ENCODE data around the gene NPHP1. TPM values are rescaled to one million over a fixed set of nuclear protein-coding genes. Genes with fewer than 3 reads are reported as not detected.
"Not testable (repeated sequence)": the region's sequence is repeated elsewhere in the genome, so short reads cannot be mapped to it uniquely, and the experiment has no call there.

NPHP1 gene
- total and polyA plus RNA-seq, 2 donors (not counting 3 experiments of a cell fraction or from before 2014, with no cell fraction given) = 2.3 to 5.9 TPM

DNA sequence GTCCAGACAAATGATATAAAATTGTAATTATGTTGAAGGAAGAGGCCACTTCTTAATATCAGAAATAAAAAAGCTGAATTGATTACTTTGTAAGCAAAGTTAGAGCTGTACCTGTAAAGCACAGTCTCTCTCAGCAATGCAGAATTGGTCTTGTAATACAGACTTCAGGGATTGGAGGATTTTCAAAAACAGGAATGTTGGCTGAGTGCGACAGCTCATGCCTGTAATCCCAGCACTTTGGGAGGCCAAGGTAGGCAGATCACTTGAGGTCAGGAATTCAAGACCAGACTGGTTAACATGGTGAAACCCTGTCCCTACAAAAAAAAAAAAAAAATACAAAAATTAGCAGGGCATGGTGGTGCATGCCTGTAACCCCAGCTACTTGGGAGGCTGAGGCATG lies 17.8 kb upstream of the NPHP1 start:
- intact Hi-C loops (cut with micrococcal nuclease); FAIRE-seq: not testable (repeated sequence)

DNA sequence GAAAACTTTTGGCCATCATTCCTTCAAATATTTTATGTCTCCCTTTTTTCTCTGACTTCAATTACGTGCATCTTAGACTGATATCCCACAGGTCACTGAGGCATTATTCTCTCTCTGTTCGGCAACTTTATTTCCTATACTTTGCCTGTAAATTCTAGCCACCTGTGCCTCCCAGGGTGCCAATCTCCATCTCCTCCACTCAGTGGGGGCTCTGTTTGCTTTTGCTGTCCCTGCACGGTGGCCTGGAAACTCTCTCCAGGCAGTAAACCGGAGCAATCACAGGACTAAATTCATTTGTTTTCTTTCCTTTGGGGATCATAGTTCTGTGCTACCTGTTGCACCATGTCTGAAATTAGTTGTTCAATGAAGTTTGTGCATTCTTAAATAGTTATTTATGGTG lies 17.1 kb upstream of the NPHP1 start:
- H3K36me3 ChIP-seq (ENCODE audit: control insufficient read depth in 2 of 2, extremely low read depth in 1 of 2, insufficient read depth in 2 of 2, low read length in 2 of 2) = no peaks in the 10 kb centered on the region
- no peak overlapping the region for H3K4me2 ChIP-seq (ENCODE audit: insufficient read depth, low read length)
- ChIA-PET CTCF (no interaction called here), POLR2A (no interaction called here)
- no peaks in the 10 kb centered on the region for H4K20me1 ChIP-seq (replicated peaks; ENCODE audit: control insufficient read depth, extremely low read depth, insufficient read depth, low read length)
- no peak overlapping the region for H3K27ac ChIP-seq (ENCODE audit: insufficient read depth, low read depth, low read length)
- peaks cover 30 to 53% of the 10 kb centered on the region in 2 experiments for H3K27me3 ChIP-seq (ENCODE audit: control insufficient read depth in 2 of 2, insufficient read depth in 2 of 2, low read length in 2 of 2)
- no peaks in the 10 kb centered on the region for H3K9me1 ChIP-seq (replicated peaks; ENCODE audit: control insufficient read depth, extremely low read depth, insufficient read depth, low read length)
- no peaks in the 10 kb centered on the region for H3K4me1 ChIP-seq (ENCODE audit: control insufficient read depth, extremely low read depth, insufficient read depth, low read length)
- no TSS peak for BruUV-seq (replicated peaks)
- no peaks in the 10 kb centered on the region for H3K9me3 ChIP-seq (replicated peaks; ENCODE audit: control insufficient read depth, insufficient read depth, low read length)
- no peak overlapping the region for H3K9ac ChIP-seq (replicated peaks; ENCODE audit: extremely low read depth, insufficient read depth, low read length)
- H3K4me3 ChIP-seq (replicated peaks in 1 of 3; ENCODE audit: insufficient read depth in 1 of 3, low read depth in 1 of 3, low read length in 3 of 3) = no peak overlapping the region
- dilution Hi-C loops (cut with MboI; ENCODE audit: extremely low pct_ligation_motif_present, low sequenced_read_pairs) = no loop called here
- no peaks in the 10 kb centered on the region for H3K79me2 ChIP-seq (ENCODE audit: control insufficient read depth, insufficient read depth, low read length)
- TF ChIP-seq, protein P1, sequence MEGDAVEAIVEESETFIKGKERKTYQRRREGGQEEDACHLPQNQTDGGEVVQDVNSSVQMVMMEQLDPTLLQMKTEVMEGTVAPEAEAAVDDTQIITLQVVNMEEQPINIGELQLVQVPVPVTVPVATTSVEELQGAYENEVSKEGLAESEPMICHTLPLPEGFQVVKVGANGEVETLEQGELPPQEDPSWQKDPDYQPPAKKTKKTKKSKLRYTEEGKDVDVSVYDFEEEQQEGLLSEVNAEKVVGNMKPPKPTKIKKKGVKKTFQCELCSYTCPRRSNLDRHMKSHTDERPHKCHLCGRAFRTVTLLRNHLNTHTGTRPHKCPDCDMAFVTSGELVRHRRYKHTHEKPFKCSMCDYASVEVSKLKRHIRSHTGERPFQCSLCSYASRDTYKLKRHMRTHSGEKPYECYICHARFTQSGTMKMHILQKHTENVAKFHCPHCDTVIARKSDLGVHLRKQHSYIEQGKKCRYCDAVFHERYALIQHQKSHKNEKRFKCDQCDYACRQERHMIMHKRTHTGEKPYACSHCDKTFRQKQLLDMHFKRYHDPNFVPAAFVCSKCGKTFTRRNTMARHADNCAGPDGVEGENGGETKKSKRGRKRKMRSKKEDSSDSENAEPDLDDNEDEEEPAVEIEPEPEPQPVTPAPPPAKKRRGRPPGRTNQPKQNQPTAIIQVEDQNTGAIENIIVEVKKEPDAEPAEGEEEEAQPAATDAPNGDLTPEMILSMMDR (IDR thresholded peaks at IDR 0.05; ENCODE audit: extremely low read depth in 1 of 2, insufficient read depth in 1 of 2, low read depth in 1 of 2, low read length in 2 of 2) = no peak
- TF ChIP-seq FOS (IDR thresholded peaks at IDR 0.05; ENCODE audit: borderline replicate concordance, insufficient read depth, low read length) = no peak
- no peak for TF ChIP-seq GATA2 (IDR thresholded peaks at IDR 0.05; ENCODE audit: insufficient read depth, insufficient read length, low read depth, low read length)
- no peak for TF ChIP-seq MYC (IDR thresholded peaks at IDR 0.05; ENCODE audit: low read depth, low read length)
- TF ChIP-seq POLR2AphosphoS5 (IDR thresholded peaks at IDR 0.05; ENCODE audit: insufficient read depth, low read depth, low read length) = no peak
- no peak for TF ChIP-seq POLR2A (IDR thresholded peaks at IDR 0.05; ENCODE audit: low read depth, low read length)
- TF ChIP-seq, protein P2, sequence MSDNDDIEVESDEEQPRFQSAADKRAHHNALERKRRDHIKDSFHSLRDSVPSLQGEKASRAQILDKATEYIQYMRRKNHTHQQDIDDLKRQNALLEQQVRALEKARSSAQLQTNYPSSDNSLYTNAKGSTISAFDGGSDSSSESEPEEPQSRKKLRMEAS (IDR thresholded peaks at IDR 0.05; ENCODE audit: insufficient read depth, insufficient read length) = no peak
- no peak for TF ChIP-seq JUN (IDR thresholded peaks at IDR 0.05; ENCODE audit: borderline replicate concordance, insufficient read depth, insufficient read length, low read depth)
- TF ChIP-seq EZH2 (IDR thresholded peaks at IDR 0.05; ENCODE audit: borderline replicate concordance, low read depth, low read length, severe bottlenecking) = no peak
- intact Hi-C loops (cut with micrococcal nuclease) = no loop called here
- FAIRE-seq (no peak), DNase-seq (ENCODE audit: low read depth, low spot score) (no peak)
- no peak overlapping the region for H2AFZ ChIP-seq (ENCODE audit: low read depth, low read length)

More for the DNA sequence above, 17.8 kb upstream of the NPHP1 start:
- H3K27ac ChIP-seq (ENCODE audit: insufficient read depth, low read depth, low read length); H3K79me2 ChIP-seq (ENCODE audit: control insufficient read depth, insufficient read depth, low read length); dilution Hi-C loops (cut with MboI; ENCODE audit: extremely low pct_ligation_motif_present, low sequenced_read_pairs); H4K20me1 ChIP-seq (replicated peaks; ENCODE audit: control insufficient read depth, extremely low read depth, insufficient read depth, low read length); H2AFZ ChIP-seq (ENCODE audit: low read depth, low read length); H3K36me3 ChIP-seq (ENCODE audit: control insufficient read depth in 2 of 2, extremely low read depth in 1 of 2, insufficient read depth in 2 of 2, low read length in 2 of 2); H3K9ac ChIP-seq (replicated peaks; ENCODE audit: extremely low read depth, insufficient read depth, low read length); BruUV-seq (replicated peaks); H3K4me1 ChIP-seq (ENCODE audit: control insufficient read depth, extremely low read depth, insufficient read depth, low read length); H3K4me3 ChIP-seq (replicated peaks in 1 of 3; ENCODE audit: insufficient read depth in 1 of 3, low read depth in 1 of 3, low read length in 3 of 3); H3K9me3 ChIP-seq (replicated peaks; ENCODE audit: control insufficient read depth, insufficient read depth, low read length); H3K4me2 ChIP-seq (ENCODE audit: insufficient read depth, low read length); H3K9me1 ChIP-seq (replicated peaks; ENCODE audit: control insufficient read depth, extremely low read depth, insufficient read depth, low read length); POLR2A ChIA-PET; DNase-seq (ENCODE audit: low read depth, low spot score); CTCF ChIA-PET: not testable (repeated sequence)
- H3K27me3 ChIP-seq (ENCODE audit: control insufficient read depth in 2 of 2, insufficient read depth in 2 of 2, low read length in 2 of 2) = peaks cover 27 to 47% of the 10 kb centered on the region in 2 experiments
